Breast epithelium (tissue), 3 donors: ENCODE data around the gene TUBB1.

Experiments used
- POLR2AphosphoS5 ChIP-seq, 3 donors: sonication (generic); formaldehyde crosslinking; IDR thresholded peaks; one replicate each; pipeline ENCODE4 v1.6.1; 2017; ENCODE audit warnings: antibody characterized with exemption in 3 of 3
- TF ChIP-seq, protein P1 (sequence below), 3 donors: fragments of 450-650 bp; IDR thresholded peaks; one replicate each; pipeline ENCODE4 v1.5.1; 2016 to 2017; ENCODE audit warnings: antibody characterized with exemption in 3 of 3, mild to moderate bottlenecking in 3 of 3, moderate library complexity in 3 of 3

DNA sequence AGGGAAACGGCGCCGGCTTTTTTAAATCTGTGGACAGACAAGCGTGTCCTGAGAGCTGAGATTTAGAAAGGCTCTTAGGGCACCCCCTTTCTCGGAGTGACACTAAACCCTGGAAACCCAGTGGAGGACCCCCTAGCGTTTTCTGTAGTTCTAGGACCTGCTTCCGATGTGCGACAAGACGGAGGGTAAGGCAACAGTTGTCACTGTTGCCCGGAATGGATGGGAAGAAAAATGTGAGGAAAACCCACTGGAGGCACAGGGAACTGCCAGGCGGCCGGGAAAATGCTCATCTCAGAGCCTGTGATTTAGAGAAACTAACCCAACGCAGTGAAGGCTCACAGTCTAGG lies 13.5 kb downstream of the TUBB1 start:
- TF ChIP-seq, protein P1, sequence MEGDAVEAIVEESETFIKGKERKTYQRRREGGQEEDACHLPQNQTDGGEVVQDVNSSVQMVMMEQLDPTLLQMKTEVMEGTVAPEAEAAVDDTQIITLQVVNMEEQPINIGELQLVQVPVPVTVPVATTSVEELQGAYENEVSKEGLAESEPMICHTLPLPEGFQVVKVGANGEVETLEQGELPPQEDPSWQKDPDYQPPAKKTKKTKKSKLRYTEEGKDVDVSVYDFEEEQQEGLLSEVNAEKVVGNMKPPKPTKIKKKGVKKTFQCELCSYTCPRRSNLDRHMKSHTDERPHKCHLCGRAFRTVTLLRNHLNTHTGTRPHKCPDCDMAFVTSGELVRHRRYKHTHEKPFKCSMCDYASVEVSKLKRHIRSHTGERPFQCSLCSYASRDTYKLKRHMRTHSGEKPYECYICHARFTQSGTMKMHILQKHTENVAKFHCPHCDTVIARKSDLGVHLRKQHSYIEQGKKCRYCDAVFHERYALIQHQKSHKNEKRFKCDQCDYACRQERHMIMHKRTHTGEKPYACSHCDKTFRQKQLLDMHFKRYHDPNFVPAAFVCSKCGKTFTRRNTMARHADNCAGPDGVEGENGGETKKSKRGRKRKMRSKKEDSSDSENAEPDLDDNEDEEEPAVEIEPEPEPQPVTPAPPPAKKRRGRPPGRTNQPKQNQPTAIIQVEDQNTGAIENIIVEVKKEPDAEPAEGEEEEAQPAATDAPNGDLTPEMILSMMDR (IDR thresholded peaks at IDR 0.05), result peak; percentile 14 to 47 (median 39)
- TF ChIP-seq POLR2AphosphoS5 (IDR thresholded peaks at IDR 0.05), result no peak
